H1 (cell line): ENCODE data around the gene SMYD3. TPM values are rescaled to one million over a fixed set of nuclear protein-coding genes. Genes with fewer than 3 reads are reported as not detected.

ENCODE experiments used
- CTCF ChIA-PET: fragments of 300-600 bp; sonication (Branson Sonifier 250); formaldehyde crosslinking; loops from one replicate; lab custom pipeline; 2021; ENCODE audit not compliant: partially characterized antibody; lab: Charles Lee
- POLR2A ChIA-PET: fragments of 300-600 bp; sonication (Branson Sonifier 250); formaldehyde crosslinking; loops from one replicate; lab custom pipeline; 2021; ENCODE audit warnings: inconsistent platforms; ENCODE audit not compliant: partially characterized antibody; lab: Charles Lee
- DNase-seq, 2 experiments: peaks; one replicate each; pipeline versions ENCODE4 v3.0.0 to v3.0.0-alpha.2; 2010 to 2022; ENCODE audit warnings: low spot score in 2 of 2, low read depth in 1 of 2, mixed read lengths in 1 of 2
- FAIRE-seq: peaks from 2 replicates; lab custom pipeline; 2011; peaks lifted over from hg19 to GRCh38; lab: Jason Lieb, UNC
- H2AFZ ChIP-seq: 2 replicates; pipeline ENCODE4 v1.8.1; 2012; ENCODE audit warnings: low read length, inconsistent platforms
- H2AK5ac ChIP-seq: 2 replicates; pipeline ENCODE4 v1.6.1; 2013; ENCODE audit warnings: low read depth, low read length
- H2BK120ac ChIP-seq: replicated peaks from 2 replicates; pipeline ENCODE3; 2013; ENCODE audit warnings: low read depth, low read length, inconsistent platforms
- H2BK12ac ChIP-seq: 2 replicates; pipeline ENCODE4 v1.6.1; 2013; ENCODE audit warnings: low read depth, low read length
- H2BK15ac ChIP-seq: 2 replicates; pipeline ENCODE4 v1.6.1; 2013; ENCODE audit warnings: low read length
- H2BK20ac ChIP-seq: 2 replicates; pipeline ENCODE4 v1.6.1; 2013; ENCODE audit warnings: low read length
- H2BK5ac ChIP-seq: 2 replicates; pipeline ENCODE4 v1.6.1; 2013; ENCODE audit warnings: low read depth, low read length
- H3K14ac ChIP-seq: 2 replicates; pipeline ENCODE4 v1.6.1; 2013; ENCODE audit warnings: inconsistent platforms; ENCODE audit not compliant: insufficient read length
- H3K18ac ChIP-seq: 2 replicates; pipeline ENCODE4 v1.6.1; 2013; ENCODE audit warnings: low read length; ENCODE audit errors: extremely low read depth
- H3K23ac ChIP-seq: 2 replicates; pipeline ENCODE4 v1.6.1; 2013; ENCODE audit warnings: inconsistent platforms; ENCODE audit not compliant: insufficient read length
- H3K23me2 ChIP-seq: 2 replicates; pipeline ENCODE4 v1.6.1; 2013; ENCODE audit warnings: low read depth, low read length
- H3K27ac ChIP-seq: 2 replicates; pipeline ENCODE4 v1.6.1; 2011; ENCODE audit warnings: low read depth, low read length, inconsistent platforms
- H3K27me3 ChIP-seq, 4 experiments: replicated peaks in 1 of 4; 1 replicate in 1 of 4; 2 replicates in 3 of 4; pipeline versions ENCODE4 v1.6.1 to v1.8.1; 2011 to 2013; ENCODE audit warnings: low read length in 3 of 4, mild to moderate bottlenecking in 3 of 4, inconsistent platforms in 2 of 4, mixed read lengths in 2 of 4, moderate library complexity in 1 of 4; ENCODE audit not compliant: control insufficient read depth in 3 of 4, insufficient read depth in 3 of 4; ENCODE audit errors: extremely low read depth in 1 of 4
- H3K36me3 ChIP-seq, 4 experiments: 2 replicates each; pipeline versions ENCODE4 v1.6.1 to v1.8.1; 2011 to 2013; ENCODE audit warnings: mild to moderate bottlenecking in 4 of 4, low read length in 3 of 4, moderate library complexity in 2 of 4, control low read depth in 1 of 4, inconsistent platforms in 1 of 4; ENCODE audit not compliant: insufficient read depth in 4 of 4, control insufficient read depth in 2 of 4
- H3K4ac ChIP-seq: replicated peaks from 2 replicates; pipeline ENCODE3; 2013; ENCODE audit warnings: low read length, low read depth, mixed read lengths, inconsistent platforms; ENCODE audit not compliant: insufficient read length
- H3K4me1 ChIP-seq, 4 experiments: replicated peaks in 1 of 4; 1 replicate in 1 of 4; 2 replicates in 3 of 4; pipeline versions ENCODE4 v1.6.1 to v1.8.1; 2011 to 2013; ENCODE audit warnings: low read length in 3 of 4, inconsistent platforms in 2 of 4, mixed read lengths in 1 of 4; ENCODE audit not compliant: insufficient read depth in 4 of 4, control insufficient read depth in 3 of 4
- H3K4me2 ChIP-seq, 2 experiments: 2 replicates each; pipeline versions ENCODE4 v1.6.1 to v1.8.1; 2011 to 2013; ENCODE audit warnings: low read depth in 2 of 2, low read length in 2 of 2, control low read depth in 1 of 2, inconsistent platforms in 1 of 2, mild to moderate bottlenecking in 1 of 2; ENCODE audit not compliant: insufficient read depth in 1 of 2
- H3K4me3 ChIP-seq, 4 experiments: fragments of 200-600, 300-600 bp in 1 of 4; sonication (generic), shearing (Covaris generic), sonication (Bioruptor Twin) in 1 of 4; 2 replicates each; pipeline versions ENCODE4 v1.5.1 to v1.8.1; 2011 to 2016; ENCODE audit warnings: low read length in 4 of 4, low read depth in 3 of 4, control low read depth in 2 of 4, inconsistent platforms in 2 of 4, mild to moderate bottlenecking in 2 of 4, mixed read lengths in 1 of 4, moderate library complexity in 1 of 4; ENCODE audit not compliant: insufficient read depth in 2 of 4; ENCODE audit errors: extremely low read depth in 1 of 4
- H3K56ac ChIP-seq: replicated peaks from 2 replicates; pipeline ENCODE3; 2013; ENCODE audit warnings: low read depth, mild to moderate bottlenecking, mixed read lengths, low read length, inconsistent platforms; ENCODE audit not compliant: insufficient read length
- H3K79me1 ChIP-seq: 2 replicates; pipeline ENCODE4 v1.6.1; 2013; ENCODE audit warnings: low read depth, low read length, control low read depth
- H3K79me2 ChIP-seq, 2 experiments: 2 replicates each; pipeline versions ENCODE4 v1.6.1 to v1.8.1; 2012 to 2013; ENCODE audit warnings: low read length in 2 of 2, mild to moderate bottlenecking in 2 of 2, inconsistent platforms in 1 of 2; ENCODE audit not compliant: insufficient read depth in 2 of 2, control insufficient read depth in 1 of 2
- H3K9ac ChIP-seq, 4 experiments: replicated peaks in 1 of 4; 1 replicate in 1 of 4; 2 replicates in 3 of 4; pipeline versions ENCODE4 v1.6.1 to v1.8.1; 2011 to 2013; ENCODE audit warnings: low read depth in 3 of 4, low read length in 3 of 4, control low read depth in 2 of 4, mild to moderate bottlenecking in 2 of 4, moderate library complexity in 2 of 4, inconsistent platforms in 1 of 4; ENCODE audit errors: extremely low read depth in 1 of 4
- H3K9me3 ChIP-seq, 2 experiments: 2 replicates each; pipeline versions ENCODE4 v1.6.1 to v1.8.1; 2012 to 2013; ENCODE audit warnings: mild to moderate bottlenecking in 2 of 2, moderate library complexity in 2 of 2, control low read depth in 1 of 2, inconsistent platforms in 1 of 2, low read depth in 1 of 2, low read length in 1 of 2, mixed read lengths in 1 of 2; ENCODE audit not compliant: insufficient read depth in 2 of 2
- H4K20me1 ChIP-seq, 2 experiments: replicated peaks in 1 of 2; 2 replicates each; pipeline versions ENCODE3 to v1.8.1; 2011 to 2013; ENCODE audit warnings: inconsistent platforms in 2 of 2, low read length in 2 of 2, mild to moderate bottlenecking in 1 of 2; ENCODE audit not compliant: insufficient read depth in 2 of 2, control insufficient read depth in 1 of 2
- H4K5ac ChIP-seq: 2 replicates; pipeline ENCODE4 v1.6.1; 2013; ENCODE audit warnings: low read length, low read depth, mixed read lengths, inconsistent platforms; ENCODE audit not compliant: insufficient read length
- H4K8ac ChIP-seq: 2 replicates; pipeline ENCODE4 v1.8.0; 2013; ENCODE audit warnings: mild to moderate bottlenecking, moderate library complexity, low read length, inconsistent platforms; ENCODE audit not compliant: insufficient read depth; ENCODE audit errors: extremely low read depth
- H4K91ac ChIP-seq: replicated peaks from 2 replicates; pipeline ENCODE3; 2013; ENCODE audit warnings: low read length, mixed read lengths, inconsistent platforms; ENCODE audit not compliant: insufficient read length
- BCL11A ChIP-seq, 2 experiments: IDR thresholded peaks; one replicate each; pipeline ENCODE4 v1.6.1; 2011; ENCODE audit warnings: low read depth in 2 of 2, low read length in 2 of 2, mild to moderate bottlenecking in 2 of 2
- CBX8 ChIP-seq: fragments of 300-800, 300-1000 bp; sonication (generic); IDR thresholded peaks from 2 replicates; pipeline ENCODE4 v1.7.1; 2016; ENCODE audit warnings: low read depth, low read length, borderline replicate concordance
- CREB1 ChIP-seq: IDR thresholded peaks from 2 replicates; pipeline ENCODE4 v1.6.1; 2012; ENCODE audit warnings: inconsistent platforms
- CTBP2 ChIP-seq: IDR thresholded peaks from 2 replicates; pipeline ENCODE4 v1.7.0; 2011; ENCODE audit warnings: borderline replicate concordance, mild to moderate bottlenecking, moderate library complexity, mixed read lengths, low read length; ENCODE audit not compliant: insufficient read depth, insufficient read length
- EGR1 ChIP-seq: IDR thresholded peaks from 2 replicates; pipeline ENCODE4 v1.6.1; 2011; ENCODE audit warnings: low read depth, low read length, borderline replicate concordance
- GTF2F1 ChIP-seq: IDR thresholded peaks from 2 replicates; pipeline ENCODE4 v1.6.1; 2012; ENCODE audit warnings: low read depth, low read length, improper control_type of control experiment, borderline replicate concordance
- SAP30 ChIP-seq: fragments of 300-600 bp; sonication (generic); IDR thresholded peaks from 2 replicates; pipeline ENCODE4 v1.7.1; 2012; ENCODE audit warnings: low read length, moderate library complexity, mild to moderate bottlenecking, inconsistent platforms; ENCODE audit not compliant: insufficient read depth, insufficient replicate concordance
- SIRT6 ChIP-seq: IDR thresholded peaks from one replicate; pipeline ENCODE4 v1.7.1; 2012; ENCODE audit warnings: low read length, inconsistent platforms
- WGBS, 2 experiments: shearing (Covaris generic) in 1 of 2; methylation state at CpG; one replicate each; pipeline versions ENCODE4 v1.1.6 to v1.1.7; 2013 to 2015; ENCODE audit warnings: low lambda C conversion rate in 2 of 2, mixed read lengths in 2 of 2, inconsistent platforms in 1 of 2, low coverage in 1 of 2, missing lambda C conversion rate in 1 of 2; ENCODE audit not compliant: insufficient replicate concordance in 2 of 2, insufficient coverage in 1 of 2, insufficient read length in 1 of 2; ENCODE audit errors: extremely low coverage in 1 of 2, missing lambda C conversion rate in 1 of 2; 5-methylcytosine and 5-hydroxymethylcytosine counted together
- polyA plus RNA-seq, 7 experiments: library from polyadenylated mRNA; depleted of rRNA in 3 of 7; stranded (reverse) in 5 of 7; unstranded in 2 of 7; fragments of >200 nt in 5 of 7; fragments of 200-250 nt in 2 of 7; gene quantifications; 1 replicate in 5 of 7; 2 replicates in 1 of 7; 4 replicates in 1 of 7; pipeline versions ENCODE4 v1.2.1 to v1.2.3, GENCODE V29; 2011 to 2013; ENCODE audit warnings: missing spikeins in 2 of 7, mixed read lengths in 2 of 7
- total RNA-seq: library from RNA; stranded (reverse); fragmentation: NEBNext Ultra II Directional; extraction: Animal tissue kit (Norgen Biotek cat#: 25700); gene quantifications from 2 replicates; pipeline ENCODE4 v1.2.1, GENCODE V29; 2021

SMYD3 gene
- total and polyA plus RNA-seq, 2 of the 8 experiments (the other 6 are each of a cell fraction or from before 2014, with no cell fraction given): 17.3 to 25.4 TPM

DNA sequence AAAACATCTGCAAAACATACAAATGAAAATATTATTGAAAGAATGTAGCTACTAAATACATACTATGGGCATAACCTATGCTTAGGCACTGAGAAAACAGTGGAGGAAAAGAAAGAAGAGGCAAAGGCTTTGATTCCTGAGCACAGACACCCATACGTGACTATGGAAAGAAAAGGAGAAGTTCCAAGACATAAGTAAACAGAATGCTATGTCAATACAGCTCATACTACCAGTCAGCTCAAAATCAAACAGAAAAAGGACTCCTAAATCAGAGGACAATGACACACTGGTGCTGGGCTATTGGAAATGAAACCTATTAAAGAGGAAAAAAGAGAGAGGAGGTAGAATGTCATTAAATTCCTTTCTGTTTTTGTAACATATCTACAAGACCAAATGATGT, 225.4 kb downstream of the SMYD3 start:
- no peak overlapping the region for H3K56ac ChIP-seq
- H3K23ac ChIP-seq: no peak overlapping the region
- H3K4me3 ChIP-seq: no peak overlapping the region
- H4K91ac ChIP-seq: no peak overlapping the region
- no peak overlapping the region for H3K14ac ChIP-seq
- no peak overlapping the region for H3K9ac ChIP-seq
- no peaks in the 10 kb centered on the region for H3K79me2 ChIP-seq
- FAIRE-seq (no peak), DNase-seq (no peak)
- ChIA-PET CTCF (interaction anchor here (0.7 to 1.6 kb wide), 4 partner anchors 29 to 1124 kb away, joined by 3 to 6 read pairs (median 3); no protein-coding TSS in a partner anchor), POLR2A (no interaction called here)
- H4K20me1 ChIP-seq: no peaks in the 10 kb centered on the region
- H2BK20ac ChIP-seq: no peak overlapping the region
- H3K18ac ChIP-seq: no peak overlapping the region
- H3K36me3 ChIP-seq: no peaks in the 10 kb centered on the region
- no peak overlapping the region for H2BK5ac ChIP-seq
- no peaks in the 10 kb centered on the region; the same call in 1 of the 2 replicates for H3K79me1 ChIP-seq
- H2BK12ac ChIP-seq: no peak overlapping the region
- H2BK15ac ChIP-seq: no peak overlapping the region
- H2AFZ ChIP-seq: no peak overlapping the region
- H4K5ac ChIP-seq: no peak overlapping the region
- no peaks in the 10 kb centered on the region for H3K9me3 ChIP-seq
- H3K23me2 ChIP-seq: no peaks in the 10 kb centered on the region
- no peaks in the 10 kb centered on the region for H3K27me3 ChIP-seq
- WGBS, 2 experiments: 83% methylated on average over 1 of the region's 1 CpG; no CpG with 5 or more reads in 1 of the 2 experiments
- no peaks in the 10 kb centered on the region for H3K4me1 ChIP-seq
- H2BK120ac ChIP-seq: no peak overlapping the region
- H4K8ac ChIP-seq: no peak overlapping the region
- no peak overlapping the region for H3K27ac ChIP-seq
- no peak overlapping the region for H3K4me2 ChIP-seq
- no peak overlapping the region for H2AK5ac ChIP-seq
- H3K4ac ChIP-seq: no peak overlapping the region
- no peak for TF ChIP-seq CREB1
- TF ChIP-seq EGR1: no peak
- no peak for TF ChIP-seq CBX8
- no peak for TF ChIP-seq BCL11A (IDR thresholded peaks at IDR 0.05; ENCODE audit: low read depth in 2 of 2, low read length in 2 of 2)
- no peak for TF ChIP-seq CTBP2
- TF ChIP-seq SAP30: no peak
- TF ChIP-seq GTF2F1: no peak
- TF ChIP-seq SIRT6: no peak
